ENCODE results near the gene PTPRE.

GRCh38 chr10:128113026-128113425, 206.1 kb downstream of the PTPRE start:
- TF ChIP-seq GATA2 (IDR thresholded peaks at IDR 0.05; ENCODE audit: low read depth, low read length) (no peak), GATA3 (IDR thresholded peaks at IDR 0.05; ENCODE audit: low read depth, low read length) (no peak)

All from SH-SY5Y (cell line).